Spleen (tissue), 7 donors: ENCODE results near the gene DNAI7.

Source experiments
- CTCF ChIP-seq, 11 experiments: fragments of 200-600 bp in 7 of 11; fragments of 450-650 bp in 4 of 11; sonication (generic) in 4 of 11; IDR thresholded peaks in 8 of 11; conservative IDR thresholded peaks in 3 of 11; 1 replicate in 7 of 11; 2 replicates in 4 of 11; pipeline versions ENCODE4 v1.4.0 to v1.8.0; 2016 to 2021; ENCODE audit warnings: antibody characterized with exemption in 11 of 11, inconsistent platforms in 4 of 11, mild to moderate bottlenecking in 1 of 11
- POLR2AphosphoS5 ChIP-seq, 3 donors: sonication (generic); formaldehyde crosslinking; IDR thresholded peaks; one replicate each; pipeline ENCODE4 v1.5.1; 2017; ENCODE audit warnings: antibody characterized with exemption in 3 of 3
- donor health status: DM: no; HTN: no; CAD: no; lungs with moderate emphysema.
- donor health status: DM: no; HTN: no; CAD: no.
- donor health status: DM: no; HTN: no; CAD: no.

DNA sequence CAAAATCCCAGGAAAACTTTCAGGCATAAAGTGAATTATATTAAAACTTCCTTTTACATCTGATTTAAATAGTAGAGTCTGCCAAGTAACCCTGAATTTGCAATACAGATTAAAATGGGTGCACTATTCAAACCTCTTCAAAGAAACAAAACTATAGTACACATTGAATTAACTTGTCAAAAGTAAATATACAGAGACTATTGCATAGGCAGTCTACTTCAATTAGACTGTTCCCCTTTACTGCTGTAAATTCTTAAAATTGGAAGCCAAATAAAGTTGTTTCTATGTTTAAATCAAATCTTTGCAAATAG, 48.7 kb upstream of the DNAI7 start:
- TF ChIP-seq CTCF (IDR thresholded peaks at IDR 0.05 in 8 of 11, conservative IDR thresholded peaks at IDR 0.05 in 3 of 11) = no peak
- no peak for TF ChIP-seq POLR2AphosphoS5 (IDR thresholded peaks at IDR 0.05)
